ENCODE measurements around the gene PANK1.

The PANK1 gene

GRCh38 chr10:89575031-89575430 lies 70.0 kb downstream of the PANK1 start:
- TF ChIP-seq CTCF (conservative IDR thresholded peaks at IDR 0.05): no peak
- no peak overlapping the region for H3K27ac ChIP-seq

GRCh38 chr10:89574368-89574767 lies 70.7 kb downstream of the PANK1 start:
- H3K27ac ChIP-seq: no peak overlapping the region
- TF ChIP-seq CTCF (conservative IDR thresholded peaks at IDR 0.05): no peak

GRCh38 chr10:89567576-89568245 lies 77.3 kb downstream of the PANK1 start:
- TF ChIP-seq CTCF (conservative IDR thresholded peaks at IDR 0.05): no peak
- no peak overlapping the region for H3K27ac ChIP-seq

GRCh38 chr10:89566992-89567391 lies 78.0 kb downstream of the PANK1 start:
- no peak overlapping the region for H3K27ac ChIP-seq

GRCh38 chr10:89566095-89566950 lies 78.7 kb downstream of the PANK1 start:
- no peak overlapping the region for H3K27ac ChIP-seq
- no peak for TF ChIP-seq CTCF (conservative IDR thresholded peaks at IDR 0.05)

More at GRCh38 chr10:89566992-89567391, 78.0 kb downstream of the PANK1 start:
- TF ChIP-seq CTCF (conservative IDR thresholded peaks at IDR 0.05): no peak

- no peak overlapping the region for H3K27ac ChIP-seq
- TF ChIP-seq CTCF (conservative IDR thresholded peaks at IDR 0.05): no peak
Measured at GRCh38 chr10:89565180-89565579, 79.9 kb downstream of the PANK1 start.

- peak; percentile 83 for TF ChIP-seq CTCF (conservative IDR thresholded peaks at IDR 0.05)
- H3K27ac ChIP-seq: no peak overlapping the region
Measured at GRCh38 chr10:89563861-89564478, 81.1 kb downstream of the PANK1 start.
